Loucy (cell line): ENCODE data around the gene RELA.

Source experiments
- EZH2phosphoT487 ChIP-seq: fragments of 200-600 bp; IDR thresholded peaks from 2 replicates; pipeline ENCODE4 v1.6.1; 2018; ENCODE audit warnings: antibody characterized with exemption, mild to moderate bottlenecking, moderate library complexity, borderline replicate concordance
- TF ChIP-seq, protein P1 (sequence below): fragments of 200-600 bp; sonication (generic); conservative IDR thresholded peaks from 2 replicates; pipeline ENCODE4 v1.5.1; 2014; ENCODE audit warnings: mild to moderate bottlenecking, antibody characterized with exemption, low read length

DNA sequence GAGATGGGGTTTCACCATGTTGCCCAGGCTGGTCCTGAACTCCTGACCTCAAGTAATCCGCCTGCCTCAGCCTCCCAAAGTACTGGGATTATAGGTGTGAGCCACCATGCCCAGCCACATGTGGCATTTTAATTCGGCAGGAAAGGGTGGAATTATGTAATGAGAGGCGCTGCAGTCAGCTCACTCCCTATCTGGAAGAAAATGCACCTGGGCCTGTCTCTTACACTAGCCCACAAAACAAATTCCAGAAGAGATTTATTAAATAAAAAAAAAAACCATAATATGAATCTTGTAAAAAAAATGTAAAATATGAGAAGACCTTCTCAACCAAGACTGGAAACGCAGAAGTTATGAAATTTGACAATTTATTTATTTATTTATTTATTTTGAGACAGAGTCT, 41.1 kb upstream of the RELA start:
- no peak for TF ChIP-seq EZH2phosphoT487
- TF ChIP-seq, protein P1, sequence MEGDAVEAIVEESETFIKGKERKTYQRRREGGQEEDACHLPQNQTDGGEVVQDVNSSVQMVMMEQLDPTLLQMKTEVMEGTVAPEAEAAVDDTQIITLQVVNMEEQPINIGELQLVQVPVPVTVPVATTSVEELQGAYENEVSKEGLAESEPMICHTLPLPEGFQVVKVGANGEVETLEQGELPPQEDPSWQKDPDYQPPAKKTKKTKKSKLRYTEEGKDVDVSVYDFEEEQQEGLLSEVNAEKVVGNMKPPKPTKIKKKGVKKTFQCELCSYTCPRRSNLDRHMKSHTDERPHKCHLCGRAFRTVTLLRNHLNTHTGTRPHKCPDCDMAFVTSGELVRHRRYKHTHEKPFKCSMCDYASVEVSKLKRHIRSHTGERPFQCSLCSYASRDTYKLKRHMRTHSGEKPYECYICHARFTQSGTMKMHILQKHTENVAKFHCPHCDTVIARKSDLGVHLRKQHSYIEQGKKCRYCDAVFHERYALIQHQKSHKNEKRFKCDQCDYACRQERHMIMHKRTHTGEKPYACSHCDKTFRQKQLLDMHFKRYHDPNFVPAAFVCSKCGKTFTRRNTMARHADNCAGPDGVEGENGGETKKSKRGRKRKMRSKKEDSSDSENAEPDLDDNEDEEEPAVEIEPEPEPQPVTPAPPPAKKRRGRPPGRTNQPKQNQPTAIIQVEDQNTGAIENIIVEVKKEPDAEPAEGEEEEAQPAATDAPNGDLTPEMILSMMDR: no peak
